ENCODE measurements around the gene HSPA1L.
A peak's percentile ranks its signal among the peaks of the same experiment; 100 is the strongest.

The HSPA1L gene

DNA sequence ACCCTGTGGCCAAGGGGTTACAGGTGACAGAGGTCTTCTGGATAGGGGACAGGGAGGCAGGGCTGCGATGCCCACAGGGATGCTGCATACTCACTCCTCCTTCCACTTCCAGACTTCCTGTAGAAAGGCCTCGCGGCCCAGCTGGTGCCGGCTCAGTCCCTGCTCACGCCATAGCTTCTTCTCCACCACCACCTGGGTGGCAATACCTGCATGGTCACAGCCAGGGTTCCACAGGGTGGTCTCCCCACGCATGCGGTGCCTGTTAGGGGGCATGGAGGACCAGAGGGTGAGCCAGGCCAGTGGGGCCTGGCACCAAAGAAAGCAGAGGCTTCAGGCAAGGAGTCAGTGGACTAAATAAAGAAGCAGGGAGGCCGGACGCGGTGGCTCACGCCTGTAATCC is 29.6 kb downstream of the HSPA1L start:
- DNase-seq (ENCODE audit: insufficient read length, low spot score) (no peak), FAIRE-seq (no peak)

DNA sequence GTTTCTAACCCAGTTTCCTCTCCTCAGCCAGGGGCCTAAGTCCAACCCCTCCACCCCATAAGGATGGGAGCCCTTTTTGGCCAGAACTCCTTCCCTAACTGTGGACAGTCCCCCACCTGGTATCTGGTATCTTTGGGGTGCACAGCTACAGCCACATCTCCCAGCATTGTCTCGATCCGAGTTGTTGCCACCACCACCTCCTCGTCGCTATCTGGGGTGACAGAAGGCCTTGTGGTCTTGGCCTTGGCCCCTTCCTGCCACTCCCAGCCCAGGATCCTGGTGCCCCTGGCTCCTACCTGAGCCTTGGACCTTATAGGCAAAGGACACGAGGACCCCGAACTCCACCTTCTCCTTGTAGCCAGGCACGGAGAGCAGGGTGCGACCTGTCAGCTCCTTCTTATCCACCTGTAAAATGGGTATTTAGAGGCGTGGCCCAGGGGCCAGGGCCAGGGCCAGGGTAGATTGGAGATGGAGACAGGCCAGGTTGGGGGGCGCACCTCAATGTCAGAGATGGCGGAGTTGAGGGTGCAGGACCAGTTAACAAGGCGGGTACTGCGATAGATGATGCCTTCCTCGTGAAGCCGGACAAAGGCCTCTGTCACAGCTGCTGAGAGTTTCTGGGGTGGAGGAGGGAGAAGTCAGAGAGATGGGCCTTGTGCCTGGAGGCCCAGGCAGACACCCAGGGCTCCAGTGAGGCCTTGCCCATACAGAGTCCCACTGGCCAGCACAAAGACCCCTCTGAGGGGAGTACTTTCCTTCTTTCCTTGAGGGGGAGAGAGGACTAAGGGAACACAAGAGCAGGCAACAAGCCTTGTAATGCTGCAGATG is 30.8 kb downstream of the HSPA1L start:
- FAIRE-seq (no peak), DNase-seq (ENCODE audit: insufficient read length, low spot score) (no peak)

DNA sequence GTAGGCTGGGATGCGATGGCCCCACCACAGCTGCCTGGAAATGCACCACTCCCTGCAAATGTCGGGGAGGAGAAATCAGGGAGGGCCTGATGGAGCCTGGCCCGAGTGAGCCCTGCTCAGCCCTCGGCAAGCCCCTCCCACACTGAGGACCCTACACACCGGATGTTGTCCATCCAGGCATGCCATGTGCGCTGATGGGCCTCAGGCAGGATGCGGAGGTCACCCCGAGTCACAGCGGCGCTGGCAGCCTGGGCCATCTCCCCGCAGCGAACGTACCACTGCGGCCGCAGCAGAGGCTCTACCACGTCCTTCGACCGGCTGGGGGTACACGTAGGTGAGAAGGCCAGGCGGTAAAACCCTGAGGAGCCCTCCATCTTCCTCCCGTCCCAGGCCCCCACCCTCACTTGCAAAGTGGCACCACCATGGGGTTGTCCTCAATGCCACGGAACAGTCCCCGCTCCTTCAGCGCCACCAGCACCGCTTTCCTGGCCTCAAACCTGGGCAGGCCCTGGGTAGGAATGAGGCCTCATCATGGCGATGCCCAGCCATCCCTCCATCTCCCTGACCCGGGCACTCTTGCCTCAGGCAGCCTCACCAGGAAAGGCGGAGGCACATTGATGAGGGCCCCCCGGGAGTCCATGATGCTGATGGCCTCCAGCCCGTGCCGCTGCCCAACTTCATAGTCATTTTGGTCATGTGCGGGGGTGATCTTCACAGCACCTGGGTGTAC is 32.8 kb downstream of the HSPA1L start:
- FAIRE-seq, result no peak
- no peak for DNase-seq (ENCODE audit: insufficient read length, low spot score)

DNA sequence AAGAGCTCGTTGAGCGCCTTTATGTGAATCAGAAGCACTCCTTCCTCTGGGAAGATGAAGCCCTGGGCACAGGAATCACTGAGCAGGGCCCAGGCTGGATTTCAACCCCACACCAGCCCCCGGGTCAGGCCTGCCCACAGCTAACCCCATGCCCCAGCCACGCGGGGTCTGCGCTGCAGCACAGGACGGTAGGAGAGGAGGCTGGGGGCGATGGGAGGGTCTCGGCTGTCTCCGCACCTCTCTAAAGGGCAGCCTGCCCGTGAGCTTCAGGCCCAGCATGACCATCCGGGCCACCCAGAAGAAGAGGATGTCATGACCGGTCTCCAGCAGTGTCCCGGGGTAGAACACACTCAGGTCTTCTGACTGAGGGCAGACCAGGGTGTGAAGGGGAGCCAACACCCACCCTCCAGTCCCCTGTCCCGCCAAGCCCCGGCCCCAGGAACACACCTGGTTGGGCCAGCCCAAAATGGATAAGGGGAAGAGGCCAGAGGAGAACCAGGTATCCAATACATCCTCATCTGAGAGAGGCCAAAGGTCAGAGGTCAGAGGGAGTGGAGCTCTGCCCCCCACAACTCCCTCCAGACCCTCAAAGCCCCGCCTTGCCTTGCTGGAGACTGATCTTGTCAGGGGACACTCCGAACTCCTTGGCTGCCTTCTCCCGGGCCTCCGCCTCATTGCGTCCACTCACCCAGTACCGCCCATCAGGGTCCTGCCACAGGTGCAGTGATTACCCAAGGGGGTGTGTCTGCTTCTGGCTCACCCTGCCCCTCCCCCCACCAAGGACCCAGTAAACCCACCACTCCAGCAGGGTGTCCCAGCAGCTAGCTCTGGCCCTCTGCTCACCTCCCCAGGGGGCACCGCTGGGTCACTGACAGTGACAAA is 33.6 kb downstream of the HSPA1L start:
- FAIRE-seq (no peak), DNase-seq (ENCODE audit: insufficient read length, low spot score) (no peak)

DNA sequence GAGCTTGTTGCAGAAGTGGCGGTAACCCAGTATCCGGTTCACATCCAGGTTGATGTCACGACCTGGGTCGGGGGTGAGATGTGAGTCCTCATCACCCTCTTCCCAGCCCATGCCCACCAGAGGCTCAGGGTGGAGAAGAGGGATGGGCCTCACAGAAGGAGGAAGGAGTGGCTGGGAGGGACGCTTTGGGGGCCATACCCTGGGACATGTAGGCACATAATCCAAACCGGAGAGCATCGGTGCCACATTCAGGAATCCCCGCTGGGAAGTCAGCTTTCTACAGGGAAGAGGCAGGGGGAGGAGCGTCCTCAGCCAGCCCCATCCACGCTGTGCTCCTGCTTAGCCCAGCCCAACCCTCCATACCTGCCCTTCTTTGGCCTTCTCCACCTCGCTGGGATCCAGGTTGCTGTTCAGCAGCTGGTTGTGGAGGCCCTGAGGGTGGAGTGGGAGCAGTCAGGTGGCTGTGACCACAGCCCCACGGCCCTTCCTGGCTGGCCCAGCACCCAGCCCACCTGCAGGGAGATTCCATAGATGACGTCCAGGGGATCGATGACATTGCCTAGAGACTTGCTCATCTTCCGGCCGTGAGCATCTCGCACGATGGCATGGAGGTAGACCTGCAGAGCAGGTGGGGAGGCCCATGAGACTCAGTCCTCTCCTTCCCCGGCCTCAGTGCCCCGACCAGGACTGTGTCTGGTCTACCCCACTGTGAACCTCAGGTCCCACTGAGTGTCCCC is 34.4 kb downstream of the HSPA1L start:
- DNase-seq (ENCODE audit: insufficient read length, low spot score), result no peak
- FAIRE-seq, result no peak

DNA sequence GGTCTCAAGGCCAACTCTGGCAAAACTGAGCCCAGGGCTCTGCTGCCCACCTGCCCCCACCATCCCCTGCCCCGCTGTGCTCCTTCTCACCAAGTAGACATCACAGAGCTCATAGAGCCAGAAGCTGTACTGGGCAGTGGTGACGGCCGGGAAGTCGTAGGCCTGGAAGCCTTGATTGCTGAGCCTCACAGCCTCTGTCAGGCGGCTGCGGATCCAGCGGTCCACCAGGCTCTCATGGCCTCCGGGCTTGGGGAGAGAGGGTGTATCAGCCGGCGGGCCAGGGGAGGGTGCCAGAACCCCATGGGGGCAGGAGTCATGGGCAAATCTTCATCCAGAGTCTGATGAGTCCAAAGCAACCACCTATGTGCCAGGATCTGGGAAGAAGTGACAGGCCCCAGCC is 35.2 kb downstream of the HSPA1L start:
- FAIRE-seq, result no peak

DNA sequence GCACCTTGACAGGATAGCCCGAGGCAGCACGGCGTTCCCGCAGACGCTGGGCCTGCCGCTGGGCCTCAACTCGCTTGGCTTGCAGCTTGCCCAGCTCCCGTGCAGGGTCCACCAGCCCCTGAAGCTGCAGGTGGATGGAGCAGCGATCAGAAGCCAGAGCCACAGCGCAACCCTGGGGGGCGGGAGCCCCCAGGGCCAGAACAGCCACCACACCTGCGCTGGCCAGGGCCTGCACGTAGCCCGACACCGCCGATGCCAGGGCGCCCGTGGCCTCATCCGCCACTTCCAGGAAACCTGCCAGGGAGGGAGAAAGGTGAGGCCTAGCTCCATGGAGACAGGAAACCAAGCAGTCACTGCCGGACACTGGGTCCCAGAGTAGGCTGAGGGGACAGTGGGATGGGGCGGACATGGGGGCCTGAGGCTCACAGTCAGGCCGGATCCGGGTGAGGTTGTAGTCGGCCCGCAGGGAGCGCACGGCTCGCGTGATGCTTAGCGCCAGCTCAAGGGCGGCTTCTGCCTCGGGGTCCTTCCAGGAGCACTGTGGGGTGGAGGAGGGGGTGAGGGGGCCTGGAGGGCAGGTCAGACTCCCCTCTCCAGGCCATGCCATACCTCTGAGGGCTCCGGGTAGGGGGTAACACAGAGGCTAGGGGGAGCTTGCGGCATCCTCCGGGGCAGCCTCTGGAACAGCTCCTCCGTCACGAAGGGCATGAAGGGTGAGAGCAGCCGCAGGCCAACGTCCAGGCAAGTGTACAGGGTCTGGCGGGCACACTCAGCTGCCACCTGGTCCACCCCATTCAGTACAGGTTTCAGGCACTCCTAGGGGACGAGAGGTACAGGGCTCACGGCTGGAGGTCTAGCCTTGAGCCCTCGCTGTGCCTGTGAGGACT is 35.8 kb downstream of the HSPA1L start:
- FAIRE-seq (no peak), DNase-seq (ENCODE audit: insufficient read length, low spot score) (no peak)

More for the DNA sequence above, 35.2 kb downstream of the HSPA1L start:
- DNase-seq (ENCODE audit: insufficient read length, low spot score), result no peak

DNA sequence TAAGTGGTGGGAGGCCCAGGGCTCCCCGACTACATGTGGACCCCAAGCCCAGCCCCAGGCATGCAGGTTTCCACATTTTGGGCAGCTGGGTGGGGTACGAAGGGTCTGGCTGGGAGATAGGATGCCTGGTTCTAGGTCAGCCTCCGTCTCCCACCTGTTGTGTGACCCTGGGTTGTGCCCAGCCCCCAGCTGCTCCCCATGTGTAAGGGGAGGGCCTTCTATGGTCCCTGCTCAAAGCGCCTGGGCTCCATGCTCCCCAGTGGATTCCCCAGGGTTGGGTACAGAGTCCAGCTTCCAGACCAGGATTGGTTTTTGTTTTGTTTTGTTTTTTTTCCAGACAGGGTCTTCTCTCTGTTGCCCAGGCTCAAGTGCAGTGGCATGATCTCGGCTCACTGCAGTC is 36.9 kb downstream of the HSPA1L start:
- DNase-seq (ENCODE audit: insufficient read length, low spot score) (no peak), FAIRE-seq (no peak)

DNA sequence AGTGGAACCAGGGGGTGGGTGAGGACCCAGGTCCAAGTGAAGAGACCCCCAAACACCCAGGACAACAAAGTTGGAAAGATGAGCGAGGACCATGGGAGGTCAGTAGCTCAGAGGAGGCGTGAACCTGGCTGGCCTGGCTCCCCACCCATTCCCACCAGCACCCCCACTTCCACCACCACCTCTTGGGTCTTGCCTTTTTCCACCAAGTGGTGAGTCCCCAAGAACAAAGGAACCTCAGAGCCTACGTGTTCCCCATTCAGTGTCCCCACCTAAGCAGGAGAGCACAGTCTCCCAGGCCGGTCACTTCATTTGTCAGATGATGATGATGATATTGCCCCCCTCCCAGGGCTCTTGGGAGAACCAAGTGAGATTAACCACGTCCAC is 37.4 kb downstream of the HSPA1L start:
- FAIRE-seq (no peak), DNase-seq (ENCODE audit: insufficient read length, low spot score) (no peak)

DNA sequence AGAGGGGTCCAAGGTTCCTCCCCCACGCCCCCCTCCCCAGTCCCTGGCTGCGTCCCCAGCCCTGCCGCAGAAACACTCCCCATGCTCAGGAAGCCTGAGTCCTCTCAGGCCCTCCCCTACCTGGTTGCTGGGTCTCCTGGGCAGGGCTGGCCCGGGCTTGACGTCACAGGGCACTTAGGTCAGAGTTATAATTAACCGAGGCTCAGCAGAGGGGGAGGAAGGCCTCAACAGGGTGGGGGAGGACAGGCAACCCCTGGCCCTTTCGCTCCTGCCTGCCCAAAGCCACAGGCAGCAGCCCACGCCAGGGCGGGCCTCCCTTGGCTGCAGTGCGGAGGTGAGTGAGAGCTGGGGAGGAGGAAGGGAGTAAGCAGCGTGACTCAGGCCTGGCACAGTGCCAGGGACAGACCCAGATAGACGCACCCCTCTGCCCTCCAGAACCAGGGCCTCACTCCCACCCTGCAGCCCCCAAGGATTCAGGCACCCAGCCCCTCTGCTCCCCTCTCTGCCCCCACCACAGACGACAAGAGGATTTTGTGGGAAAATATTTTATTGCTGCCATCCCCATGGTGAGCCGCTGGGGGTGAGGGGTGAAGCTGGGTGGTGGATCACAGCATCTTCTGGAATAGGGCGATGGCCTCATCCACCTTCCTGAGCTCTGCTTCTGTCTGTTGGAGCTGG is 38.0 kb downstream of the HSPA1L start, which contains the start of gene VWA7:
TSS of gene VWA7 (minus strand) at position 340 of the 678 bp plus-strand sequence. CDS start 549 bp downstream, outside the sequence.
- FAIRE-seq, result peak; percentile 94
- DNase-seq (ENCODE audit: insufficient read length, low spot score), result peak; percentile 85

DNA sequence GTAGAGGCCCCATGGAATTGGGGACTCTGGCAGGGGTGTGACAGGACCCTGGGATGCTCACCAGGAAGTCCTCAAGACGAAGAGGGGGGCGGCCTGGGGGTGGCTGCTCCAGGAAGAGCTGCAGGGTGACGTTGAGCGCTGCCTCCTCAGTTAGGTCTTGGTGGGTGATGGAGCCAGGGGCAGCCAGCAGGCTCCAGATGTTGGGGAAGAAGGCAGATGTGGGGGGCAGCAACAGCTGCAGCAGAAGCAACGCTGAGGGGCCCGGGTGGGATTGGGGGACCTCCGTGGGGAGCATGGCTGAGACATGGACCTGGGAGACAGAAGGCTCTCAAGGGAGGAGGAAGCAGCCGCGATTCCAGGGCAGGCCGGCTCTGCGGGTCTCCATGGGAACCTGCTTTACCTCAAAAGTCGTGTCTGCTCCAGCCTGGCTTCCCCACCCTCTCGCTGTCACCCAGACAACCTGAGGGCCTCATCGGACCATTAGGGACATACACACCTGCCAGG is 38.5 kb downstream of the HSPA1L start:
- DNase-seq (ENCODE audit: insufficient read length, low spot score), result no peak

DNA sequence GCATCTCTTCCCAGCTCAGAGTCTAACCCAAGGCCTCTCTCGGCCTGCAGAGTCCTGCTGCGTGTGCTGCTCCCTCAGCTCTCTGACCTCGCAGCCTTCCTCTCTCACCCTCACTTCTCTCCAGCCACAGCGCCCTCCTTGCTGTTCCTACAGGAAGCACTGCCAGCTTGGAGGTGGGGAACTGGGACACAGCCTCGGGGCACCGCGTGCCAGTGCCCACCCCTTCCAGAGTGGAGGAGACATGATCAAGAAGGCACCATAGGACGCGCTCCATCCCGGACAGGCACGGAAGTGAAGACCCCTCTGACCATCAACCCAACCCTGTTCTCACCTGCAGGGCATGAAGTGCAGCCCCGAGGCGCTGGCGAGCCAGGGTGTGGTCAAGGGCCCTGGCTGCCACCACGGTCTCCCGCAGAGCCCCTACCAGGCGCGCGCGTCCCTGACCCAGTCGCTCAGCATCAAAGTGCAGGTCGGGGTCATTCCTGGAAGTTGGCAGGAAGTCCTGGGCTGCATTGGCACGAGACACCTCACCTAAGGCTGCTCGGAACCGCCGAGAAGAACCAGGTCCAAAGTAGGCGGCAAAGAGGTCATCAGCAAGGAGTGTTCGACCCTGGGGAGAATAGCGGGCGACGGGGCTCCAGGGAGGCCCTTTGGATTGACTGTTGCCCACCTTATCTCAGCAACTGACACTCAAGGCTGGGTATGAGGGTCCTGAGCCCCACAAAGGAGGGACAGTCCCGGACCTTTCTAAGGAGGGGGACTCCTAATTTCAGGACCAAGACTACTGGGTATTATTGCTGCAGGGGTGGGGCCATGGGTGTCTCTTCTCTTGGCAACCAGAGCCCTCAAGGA is 39.2 kb downstream of the HSPA1L start:
- DNase-seq (ENCODE audit: insufficient read length, low spot score), result no peak

More for the DNA sequence above, 38.5 kb downstream of the HSPA1L start:
- no peak for FAIRE-seq

DNA sequence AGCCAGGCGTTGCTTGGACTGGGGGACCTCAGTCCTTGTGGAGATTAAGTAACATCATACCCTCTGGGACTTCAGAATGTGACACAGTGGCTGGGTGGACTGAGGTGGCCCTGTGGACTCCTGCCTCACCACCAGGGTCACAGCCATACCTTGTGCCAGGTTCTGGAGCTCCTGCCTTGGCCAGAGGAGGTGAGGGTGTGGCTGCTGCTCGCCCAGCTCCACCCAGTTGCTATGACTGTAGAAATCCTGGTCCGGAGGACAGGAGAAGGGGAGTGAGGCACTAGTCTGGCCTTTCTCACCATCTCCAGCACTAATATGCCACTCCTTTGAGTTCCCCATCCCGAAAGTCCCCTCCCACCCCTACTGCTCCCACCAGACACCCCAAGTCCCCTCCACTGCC is 39.9 kb downstream of the HSPA1L start:
- no peak for FAIRE-seq
- DNase-seq (ENCODE audit: insufficient read length, low spot score), result no peak

More for the DNA sequence above, 39.2 kb downstream of the HSPA1L start:
- FAIRE-seq, result no peak

DNA sequence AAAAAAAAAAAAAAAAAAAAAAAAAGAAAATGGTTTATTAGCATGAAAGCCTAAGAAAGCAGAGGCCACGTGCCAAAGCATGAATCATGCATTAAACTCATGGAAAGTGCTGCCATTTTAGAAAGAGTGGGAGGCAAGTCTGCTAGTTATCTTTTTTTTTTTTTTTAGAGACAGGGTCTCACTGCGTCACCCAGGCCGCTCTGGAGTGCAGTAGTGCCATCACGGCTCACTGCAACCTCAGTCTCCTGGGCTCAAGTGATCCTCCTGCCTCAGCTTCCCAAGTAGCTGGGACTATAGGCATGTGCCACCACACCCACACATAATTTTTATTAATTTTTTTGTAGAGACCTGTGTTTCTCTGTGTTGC is 43.1 kb downstream of the HSPA1L start:
- no peak for FAIRE-seq
- DNase-seq (ENCODE audit: insufficient read length, low spot score), result no peak

DNA sequence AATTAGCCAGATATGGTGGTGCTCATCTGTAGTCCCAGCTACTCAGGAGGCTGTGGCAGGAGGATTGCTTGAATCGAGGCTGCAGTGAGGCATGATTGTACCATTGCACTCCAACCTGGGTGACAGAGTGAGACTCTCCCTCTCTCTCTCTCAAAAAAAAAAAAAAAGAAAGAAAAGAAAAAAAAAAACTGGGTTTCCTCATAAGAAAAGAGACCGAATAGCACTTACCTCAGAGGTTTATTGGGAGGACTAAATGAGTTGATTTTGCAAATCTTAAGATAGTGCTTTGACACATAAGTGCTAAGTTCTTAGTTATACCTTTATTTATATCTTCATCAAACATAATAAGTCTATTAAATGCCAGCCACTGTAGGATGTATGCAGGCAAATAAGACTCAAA is 44.2 kb downstream of the HSPA1L start:
- FAIRE-seq (no peak), DNase-seq (ENCODE audit: insufficient read length, low spot score) (no peak)

DNA sequence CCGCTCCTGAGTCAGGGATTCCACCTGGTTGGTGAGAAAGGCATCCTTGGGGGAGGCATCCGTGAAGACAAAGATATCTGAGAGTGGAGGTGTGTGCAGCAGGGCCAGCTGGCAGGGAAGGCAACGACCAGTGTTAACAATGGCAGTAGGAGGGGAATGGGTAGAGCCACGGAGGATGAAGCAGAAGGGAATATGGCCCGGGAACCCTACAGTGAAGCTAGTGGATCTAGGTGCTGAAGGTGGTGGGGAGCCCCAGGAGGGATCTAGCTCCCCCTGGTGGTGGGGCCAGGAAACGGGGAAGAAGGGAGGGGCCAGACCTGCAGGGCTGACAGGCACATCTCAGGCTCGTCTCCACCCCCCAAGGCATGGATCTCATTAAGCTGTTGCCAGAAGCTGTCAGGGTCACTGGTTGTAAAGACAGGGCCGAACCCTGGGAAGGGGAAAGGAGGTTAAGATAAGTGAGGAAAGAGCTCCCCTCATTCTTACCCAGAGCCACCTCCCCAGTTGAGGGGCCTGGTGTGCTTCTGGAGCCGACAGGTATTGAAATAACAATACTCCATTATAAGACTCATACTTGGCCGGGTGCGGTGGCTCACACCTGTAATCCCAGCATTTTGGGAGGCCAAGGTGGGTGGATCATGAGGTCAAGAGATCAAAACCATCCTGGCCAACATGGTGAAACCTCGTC is 45.3 kb downstream of the HSPA1L start:
- peak; percentile 55 for FAIRE-seq
- DNase-seq (ENCODE audit: insufficient read length, low spot score), result peak; percentile 89
